H1 (cell line): Measurements from ENCODE around the gene WDR75. TPM values are rescaled to one million over a fixed set of nuclear protein-coding genes. Genes with fewer than 3 reads are reported as not detected.

Experiments used
- CTCF ChIA-PET: fragments of 300-600 bp; sonication (Branson Sonifier 250); formaldehyde crosslinking; loops from one replicate; lab custom pipeline; 2021; ENCODE audit not compliant: partially characterized antibody; lab: Charles Lee
- POLR2A ChIA-PET: fragments of 300-600 bp; sonication (Branson Sonifier 250); formaldehyde crosslinking; loops from one replicate; lab custom pipeline; 2021; ENCODE audit warnings: inconsistent platforms; ENCODE audit not compliant: partially characterized antibody; lab: Charles Lee
- DNase-seq, 2 experiments: peaks; one replicate each; pipeline versions ENCODE4 v3.0.0 to v3.0.0-alpha.2; 2010 to 2022; ENCODE audit warnings: low spot score in 2 of 2, low read depth in 1 of 2, mixed read lengths in 1 of 2
- FAIRE-seq: peaks from 2 replicates; lab custom pipeline; 2011; peaks lifted over from hg19 to GRCh38; lab: Jason Lieb, UNC
- H2AFZ ChIP-seq: 2 replicates; pipeline ENCODE4 v1.8.1; 2012; ENCODE audit warnings: low read length, inconsistent platforms
- H2AK5ac ChIP-seq: 2 replicates; pipeline ENCODE4 v1.6.1; 2013; ENCODE audit warnings: low read depth, low read length
- H2BK120ac ChIP-seq: replicated peaks from 2 replicates; pipeline ENCODE3; 2013; ENCODE audit warnings: low read depth, low read length, inconsistent platforms
- H2BK12ac ChIP-seq: 2 replicates; pipeline ENCODE4 v1.6.1; 2013; ENCODE audit warnings: low read depth, low read length
- H2BK15ac ChIP-seq: 2 replicates; pipeline ENCODE4 v1.6.1; 2013; ENCODE audit warnings: low read length
- H2BK20ac ChIP-seq: 2 replicates; pipeline ENCODE4 v1.6.1; 2013; ENCODE audit warnings: low read length
- H2BK5ac ChIP-seq: 2 replicates; pipeline ENCODE4 v1.6.1; 2013; ENCODE audit warnings: low read depth, low read length
- H3K14ac ChIP-seq: 2 replicates; pipeline ENCODE4 v1.6.1; 2013; ENCODE audit warnings: inconsistent platforms; ENCODE audit not compliant: insufficient read length
- H3K18ac ChIP-seq: 2 replicates; pipeline ENCODE4 v1.6.1; 2013; ENCODE audit warnings: low read length; ENCODE audit errors: extremely low read depth
- H3K23ac ChIP-seq: 2 replicates; pipeline ENCODE4 v1.6.1; 2013; ENCODE audit warnings: inconsistent platforms; ENCODE audit not compliant: insufficient read length
- H3K23me2 ChIP-seq: 2 replicates; pipeline ENCODE4 v1.6.1; 2013; ENCODE audit warnings: low read depth, low read length
- H3K27ac ChIP-seq: 2 replicates; pipeline ENCODE4 v1.6.1; 2011; ENCODE audit warnings: low read depth, low read length, inconsistent platforms
- H3K27me3 ChIP-seq, 4 experiments: replicated peaks in 1 of 4; 1 replicate in 1 of 4; 2 replicates in 3 of 4; pipeline versions ENCODE4 v1.6.1 to v1.8.1; 2011 to 2013; ENCODE audit warnings: low read length in 3 of 4, mild to moderate bottlenecking in 3 of 4, inconsistent platforms in 2 of 4, mixed read lengths in 2 of 4, moderate library complexity in 1 of 4; ENCODE audit not compliant: control insufficient read depth in 3 of 4, insufficient read depth in 3 of 4; ENCODE audit errors: extremely low read depth in 1 of 4
- H3K36me3 ChIP-seq, 4 experiments: 2 replicates each; pipeline versions ENCODE4 v1.6.1 to v1.8.1; 2011 to 2013; ENCODE audit warnings: mild to moderate bottlenecking in 4 of 4, low read length in 3 of 4, moderate library complexity in 2 of 4, control low read depth in 1 of 4, inconsistent platforms in 1 of 4; ENCODE audit not compliant: insufficient read depth in 4 of 4, control insufficient read depth in 2 of 4
- H3K4ac ChIP-seq: replicated peaks from 2 replicates; pipeline ENCODE3; 2013; ENCODE audit warnings: low read length, low read depth, mixed read lengths, inconsistent platforms; ENCODE audit not compliant: insufficient read length
- H3K4me1 ChIP-seq, 4 experiments: replicated peaks in 1 of 4; 1 replicate in 1 of 4; 2 replicates in 3 of 4; pipeline versions ENCODE4 v1.6.1 to v1.8.1; 2011 to 2013; ENCODE audit warnings: low read length in 3 of 4, inconsistent platforms in 2 of 4, mixed read lengths in 1 of 4; ENCODE audit not compliant: insufficient read depth in 4 of 4, control insufficient read depth in 3 of 4
- H3K4me2 ChIP-seq, 2 experiments: 2 replicates each; pipeline versions ENCODE4 v1.6.1 to v1.8.1; 2011 to 2013; ENCODE audit warnings: low read depth in 2 of 2, low read length in 2 of 2, control low read depth in 1 of 2, inconsistent platforms in 1 of 2, mild to moderate bottlenecking in 1 of 2; ENCODE audit not compliant: insufficient read depth in 1 of 2
- H3K4me3 ChIP-seq, 4 experiments: fragments of 200-600, 300-600 bp in 1 of 4; sonication (generic), shearing (Covaris generic), sonication (Bioruptor Twin) in 1 of 4; 2 replicates each; pipeline versions ENCODE4 v1.5.1 to v1.8.1; 2011 to 2016; ENCODE audit warnings: low read length in 4 of 4, low read depth in 3 of 4, control low read depth in 2 of 4, inconsistent platforms in 2 of 4, mild to moderate bottlenecking in 2 of 4, mixed read lengths in 1 of 4, moderate library complexity in 1 of 4; ENCODE audit not compliant: insufficient read depth in 2 of 4; ENCODE audit errors: extremely low read depth in 1 of 4
- H3K56ac ChIP-seq: replicated peaks from 2 replicates; pipeline ENCODE3; 2013; ENCODE audit warnings: low read depth, mild to moderate bottlenecking, mixed read lengths, low read length, inconsistent platforms; ENCODE audit not compliant: insufficient read length
- H3K79me1 ChIP-seq: 2 replicates; pipeline ENCODE4 v1.6.1; 2013; ENCODE audit warnings: low read depth, low read length, control low read depth
- H3K79me2 ChIP-seq, 2 experiments: 2 replicates each; pipeline versions ENCODE4 v1.6.1 to v1.8.1; 2012 to 2013; ENCODE audit warnings: low read length in 2 of 2, mild to moderate bottlenecking in 2 of 2, inconsistent platforms in 1 of 2; ENCODE audit not compliant: insufficient read depth in 2 of 2, control insufficient read depth in 1 of 2
- H3K9ac ChIP-seq, 4 experiments: replicated peaks in 1 of 4; 1 replicate in 1 of 4; 2 replicates in 3 of 4; pipeline versions ENCODE4 v1.6.1 to v1.8.1; 2011 to 2013; ENCODE audit warnings: low read depth in 3 of 4, low read length in 3 of 4, control low read depth in 2 of 4, mild to moderate bottlenecking in 2 of 4, moderate library complexity in 2 of 4, inconsistent platforms in 1 of 4; ENCODE audit errors: extremely low read depth in 1 of 4
- H3K9me3 ChIP-seq, 2 experiments: 2 replicates each; pipeline versions ENCODE4 v1.6.1 to v1.8.1; 2012 to 2013; ENCODE audit warnings: mild to moderate bottlenecking in 2 of 2, moderate library complexity in 2 of 2, control low read depth in 1 of 2, inconsistent platforms in 1 of 2, low read depth in 1 of 2, low read length in 1 of 2, mixed read lengths in 1 of 2; ENCODE audit not compliant: insufficient read depth in 2 of 2
- H4K20me1 ChIP-seq, 2 experiments: replicated peaks in 1 of 2; 2 replicates each; pipeline versions ENCODE3 to v1.8.1; 2011 to 2013; ENCODE audit warnings: inconsistent platforms in 2 of 2, low read length in 2 of 2, mild to moderate bottlenecking in 1 of 2; ENCODE audit not compliant: insufficient read depth in 2 of 2, control insufficient read depth in 1 of 2
- H4K5ac ChIP-seq: 2 replicates; pipeline ENCODE4 v1.6.1; 2013; ENCODE audit warnings: low read length, low read depth, mixed read lengths, inconsistent platforms; ENCODE audit not compliant: insufficient read length
- H4K8ac ChIP-seq: 2 replicates; pipeline ENCODE4 v1.8.0; 2013; ENCODE audit warnings: mild to moderate bottlenecking, moderate library complexity, low read length, inconsistent platforms; ENCODE audit not compliant: insufficient read depth; ENCODE audit errors: extremely low read depth
- H4K91ac ChIP-seq: replicated peaks from 2 replicates; pipeline ENCODE3; 2013; ENCODE audit warnings: low read length, mixed read lengths, inconsistent platforms; ENCODE audit not compliant: insufficient read length
- CBX5 ChIP-seq: fragments of 300-800, 300-1000 bp; sonication (generic); IDR thresholded peaks from 2 replicates; pipeline ENCODE4 v1.7.1; 2016; ENCODE audit warnings: antibody characterized with exemption, low read length, low read depth
- FOSL1 ChIP-seq: IDR thresholded peaks from 2 replicates; pipeline ENCODE4 v1.6.1; 2011; ENCODE audit warnings: mild to moderate bottlenecking, low read depth, low read length, moderate library complexity; ENCODE audit not compliant: insufficient read depth
- RXRA ChIP-seq: IDR thresholded peaks from 2 replicates; pipeline ENCODE4 v1.6.1; 2011; ENCODE audit warnings: low read depth, mild to moderate bottlenecking, low read length, moderate library complexity; ENCODE audit not compliant: insufficient read depth
- TAF7 ChIP-seq: optimal IDR thresholded peaks from 2 replicates; pipeline ENCODE3; 2011; ENCODE audit warnings: low read depth, mild to moderate bottlenecking, inconsistent platforms, low read length, moderate library complexity, borderline replicate concordance
- WGBS, 2 experiments: shearing (Covaris generic) in 1 of 2; methylation state at CpG; one replicate each; pipeline versions ENCODE4 v1.1.6 to v1.1.7; 2013 to 2015; ENCODE audit warnings: low lambda C conversion rate in 2 of 2, mixed read lengths in 2 of 2, inconsistent platforms in 1 of 2, low coverage in 1 of 2, missing lambda C conversion rate in 1 of 2; ENCODE audit not compliant: insufficient replicate concordance in 2 of 2, insufficient coverage in 1 of 2, insufficient read length in 1 of 2; ENCODE audit errors: extremely low coverage in 1 of 2, missing lambda C conversion rate in 1 of 2; 5-methylcytosine and 5-hydroxymethylcytosine counted together
- polyA plus RNA-seq, 7 experiments: library from polyadenylated mRNA; depleted of rRNA in 3 of 7; stranded (reverse) in 5 of 7; unstranded in 2 of 7; fragments of >200 nt in 5 of 7; fragments of 200-250 nt in 2 of 7; gene quantifications; 1 replicate in 5 of 7; 2 replicates in 1 of 7; 4 replicates in 1 of 7; pipeline versions ENCODE4 v1.2.1 to v1.2.3, GENCODE V29; 2011 to 2013; ENCODE audit warnings: missing spikeins in 2 of 7, mixed read lengths in 2 of 7
- total RNA-seq: library from RNA; stranded (reverse); fragmentation: NEBNext Ultra II Directional; extraction: Animal tissue kit (Norgen Biotek cat#: 25700); gene quantifications from 2 replicates; pipeline ENCODE4 v1.2.1, GENCODE V29; 2021

Gene WDR75
- total and polyA plus RNA-seq, 2 of the 8 experiments (the other 6 are each of a cell fraction or from before 2014, with no cell fraction given), result 26.9 to 77.1 TPM

DNA sequence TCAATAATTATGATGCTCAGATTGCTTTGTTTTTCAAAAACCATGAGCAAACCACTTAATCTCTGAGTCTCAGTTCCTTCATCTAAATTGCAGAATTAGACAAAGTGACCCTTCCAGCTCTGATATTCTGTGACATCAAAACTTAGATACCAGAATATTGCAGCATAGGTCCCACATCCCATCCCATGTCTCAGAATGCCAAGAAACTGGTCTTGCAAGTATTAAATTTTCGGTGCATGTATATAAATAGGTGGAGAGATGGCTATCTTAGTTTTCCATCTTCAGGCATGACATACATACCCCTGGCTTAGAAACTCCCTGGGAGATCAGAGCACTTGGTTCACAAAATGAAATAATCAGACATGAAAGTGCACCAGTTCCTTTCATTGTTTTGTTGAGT lies 39.8 kb downstream of the WDR75 start:
- Histone ChIP-seq H3K56ac (no peak overlapping the region), H2BK15ac (no peak overlapping the region), H3K23ac (no peak overlapping the region), H4K20me1 (no peaks in the 10 kb centered on the region), H4K5ac (no peak overlapping the region), H2AK5ac (no peak overlapping the region), H3K79me2 (no peaks in the 10 kb centered on the region), H4K91ac (no peak overlapping the region), H3K9ac (no peak overlapping the region), H2BK120ac (no peak overlapping the region), H3K27me3 (no peaks in the 10 kb centered on the region), H3K18ac (no peak overlapping the region), H3K27ac (no peak overlapping the region), H2BK20ac (no peak overlapping the region), H3K14ac (no peak overlapping the region), H3K23me2 (no peaks in the 10 kb centered on the region), H3K79me1 (no peaks in the 10 kb centered on the region), H2AFZ (no peak overlapping the region), H3K4ac (no peak overlapping the region), H3K4me3 (no peak overlapping the region), H4K8ac (no peak overlapping the region), H2BK5ac (no peak overlapping the region), H2BK12ac (no peak overlapping the region), H3K36me3 (peaks cover 0 to 7% (median 2%) of the 10 kb centered on the region in 4 experiments; a peak in 3 of 8 replicates), H3K4me2 (no peak overlapping the region), H3K4me1 (0 out of 7 replicates have a peak, but pooled peaks cover 0 to 4% (median 0%) of the 10 kb centered on the region in 4 experiments), H3K9me3 (no peaks in the 10 kb centered on the region)
- POLR2A ChIA-PET, result no interaction called here
- WGBS, 2 experiments, result 93% methylated on average over 1 of the region's 1 CpG; no CpG with 5 or more reads in 1 of the 2 experiments
- FAIRE-seq, result no peak
- CTCF ChIA-PET, result interaction anchor here (1.0 to 1.5 kb wide), 5 partner anchors 12 to 55 kb away, joined by 3 to 6 read pairs (median 4); no protein-coding TSS in a partner anchor
- no peak for DNase-seq
- TF ChIP-seq TAF7 (no peak), FOSL1 (no peak), RXRA (no peak), CBX5 (no peak)
